Stimulated activated CD8-positive, alpha-beta memory T cell treated with anti-CD3 and anti-CD28 coated beads, Interleukin-12 subunit alpha, Interleukin-12 subunit beta, amount 100 ng/mL, for 1 hour (primary cell): ENCODE results near the gene RPS6KB2.
A peak's percentile ranks its signal among the peaks of the same experiment; 100 is the strongest.
"Not testable (repeated sequence)": the region's sequence is repeated elsewhere in the genome, so short reads cannot be mapped to it uniquely, and the experiment has no call there.

ENCODE experiments used
- DNase-seq: peaks from one replicate; pipeline ENCODE4 v3.0.0-alpha.2; 2020; ENCODE audit warnings: low read depth

Gene RPS6KB2

GRCh38 chr11:67466962-67467771, 38.9 kb downstream of the RPS6KB2 start:
- no peak for DNase-seq

GRCh38 chr11:67468056-67468455, 39.8 kb downstream of the RPS6KB2 start:
- no peak for DNase-seq

- DNase-seq = no peak
Measured at GRCh38 chr11:67468456-67468758, 40.1 kb downstream of the RPS6KB2 start.

DNA sequence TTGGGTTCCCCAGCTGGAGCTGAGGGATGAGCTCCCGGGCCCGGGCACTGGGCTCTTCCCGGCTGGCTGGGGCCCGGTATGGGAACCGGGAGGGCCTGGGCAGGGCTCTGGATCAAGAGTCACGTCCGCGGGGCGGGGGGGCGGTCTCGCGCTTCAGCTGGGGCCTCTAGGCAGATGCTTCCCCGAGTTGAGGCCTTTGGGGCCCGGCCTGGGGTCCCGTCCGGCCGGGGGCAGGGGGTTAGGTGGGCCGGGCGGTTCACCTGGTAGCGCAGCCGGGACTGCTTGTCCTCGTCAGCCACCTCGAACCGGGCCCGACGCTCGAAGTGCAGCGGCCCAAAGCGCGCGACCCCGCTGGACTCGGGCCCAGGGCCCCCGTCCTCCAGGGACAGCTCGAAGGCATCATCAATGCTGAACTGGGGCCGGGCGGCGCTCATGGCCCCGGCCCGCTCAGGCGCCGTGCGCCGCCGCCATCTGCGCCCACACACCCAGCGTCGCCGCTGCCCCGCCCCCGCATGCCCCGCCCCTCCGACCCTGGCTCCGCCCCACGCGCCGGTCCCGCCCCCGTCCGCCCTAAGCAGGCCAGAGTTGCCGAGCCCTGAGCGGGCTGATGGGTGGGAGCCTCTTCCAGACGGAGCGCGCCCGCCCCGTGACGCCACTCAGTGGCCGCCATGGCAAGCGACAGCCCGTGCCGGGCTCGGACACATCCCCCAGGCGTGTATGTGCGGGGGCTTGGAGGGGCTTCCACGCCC, 40.6 kb downstream of the RPS6KB2 start, which contains the start of gene TMEM134:
Gene TMEM134, minus strand, starts transcription at position 493 of the 749 bp plus-strand sequence. Its CDS starts 59 bp downstream, at position 434.
- DNase-seq = peak; percentile 86

- no peak for DNase-seq
Measured at GRCh38 chr11:67469508-67469811, 41.2 kb downstream of the RPS6KB2 start.

GRCh38 chr11:67470337-67471002, 42.2 kb downstream of the RPS6KB2 start:
- no peak for DNase-seq

GRCh38 chr11:67472882-67473281, 44.6 kb downstream of the RPS6KB2 start:
- no peak for DNase-seq

DNA sequence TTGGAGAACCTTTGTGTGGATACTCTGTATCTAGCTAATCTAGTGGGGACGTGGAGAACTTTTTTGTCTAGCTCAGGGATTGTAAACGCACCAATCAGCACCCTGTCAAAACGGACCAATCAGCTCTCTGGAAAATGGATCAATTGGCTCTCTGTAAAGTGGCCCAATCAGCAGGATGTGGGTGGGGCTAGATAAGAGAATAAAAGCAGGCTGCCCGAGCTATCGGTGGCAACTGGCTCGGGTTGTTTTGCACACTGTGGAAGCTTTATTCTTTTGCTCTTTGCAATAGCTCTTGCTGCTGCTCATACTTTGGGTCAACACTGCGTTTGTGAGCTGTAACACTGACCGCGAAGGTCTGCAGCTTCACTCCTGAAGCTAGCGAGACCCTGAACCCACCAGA, 48.4 kb downstream of the RPS6KB2 start:
- DNase-seq = not testable (repeated sequence)

- not testable (repeated sequence) for DNase-seq
Measured at GRCh38 chr11:67477344-67478050, 49.2 kb downstream of the RPS6KB2 start.

DNA sequence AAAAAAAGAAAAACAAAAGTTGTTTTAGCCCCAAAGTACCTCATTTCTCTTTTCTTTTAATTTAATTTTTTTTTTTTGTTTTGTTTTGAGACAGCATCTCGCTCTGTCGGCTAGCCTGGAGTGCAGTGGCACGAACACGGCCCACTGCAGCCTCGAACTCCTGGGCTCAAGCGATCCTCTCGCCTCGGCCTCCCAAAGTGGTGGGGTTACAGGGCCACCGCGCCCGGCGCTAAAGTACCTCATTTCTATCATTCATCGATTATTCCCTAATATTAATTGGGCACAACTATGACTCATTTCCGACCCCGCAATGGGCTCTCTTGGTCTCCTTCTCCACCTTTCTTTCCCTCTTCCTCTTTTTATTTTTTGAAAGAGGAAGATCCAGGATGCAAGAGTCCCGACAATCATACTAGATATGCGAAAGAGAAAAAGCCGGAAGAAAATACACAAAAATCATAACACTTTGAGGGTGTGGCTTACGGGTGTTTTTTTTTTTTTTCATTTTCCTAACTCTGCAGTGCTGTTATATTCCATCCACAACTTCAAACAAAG, 54.1 kb downstream of the RPS6KB2 start:
- DNase-seq = no peak

GRCh38 chr11:67482827-67483798, 54.8 kb downstream of the RPS6KB2 start, which contains the start of gene AIP:
TSS of gene AIP (plus strand) at chr11:67483026. CDS start at chr11:67483159, 133 bp downstream.
- peak; percentile 91 for DNase-seq

DNA sequence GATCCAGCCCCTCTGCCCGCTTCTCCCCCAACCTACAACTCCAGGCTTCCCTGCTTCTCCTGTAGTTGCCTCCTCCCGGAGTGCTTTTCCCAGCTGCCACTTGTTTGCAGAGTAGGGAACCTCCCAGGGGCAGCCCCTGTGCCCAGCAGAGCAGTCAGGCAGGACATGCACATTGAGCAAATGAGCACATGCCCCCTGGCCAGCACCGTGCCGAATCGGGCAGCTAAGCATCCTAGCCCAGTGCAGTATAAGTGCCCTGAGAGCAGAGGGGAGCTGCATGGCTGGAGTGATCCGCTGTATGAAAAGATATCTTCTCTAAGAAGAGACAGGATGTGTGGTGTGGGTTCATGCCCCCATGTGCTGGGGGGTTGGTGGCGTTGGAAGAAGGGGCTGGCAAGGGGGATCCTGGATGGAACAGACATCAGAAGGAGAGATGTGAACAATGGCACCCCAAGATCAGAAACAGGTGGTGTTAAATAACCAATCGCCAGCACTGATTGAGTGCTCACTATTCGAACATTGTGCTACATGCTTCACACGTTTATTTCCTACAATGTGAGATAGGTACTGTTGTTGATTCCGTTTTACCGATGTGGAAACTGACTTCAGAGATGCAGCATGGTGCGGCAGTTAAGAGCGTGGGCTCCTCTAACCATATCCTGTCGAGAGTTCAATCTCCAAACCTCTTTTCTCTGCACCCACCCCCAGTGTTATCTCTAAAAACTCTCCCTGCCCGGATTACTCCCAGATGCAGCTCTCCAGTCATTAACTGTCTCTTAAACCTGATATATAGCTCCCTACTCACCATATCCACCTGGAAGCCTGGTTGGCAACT, 55.8 kb downstream of the RPS6KB2 start:
- no peak for DNase-seq

DNA sequence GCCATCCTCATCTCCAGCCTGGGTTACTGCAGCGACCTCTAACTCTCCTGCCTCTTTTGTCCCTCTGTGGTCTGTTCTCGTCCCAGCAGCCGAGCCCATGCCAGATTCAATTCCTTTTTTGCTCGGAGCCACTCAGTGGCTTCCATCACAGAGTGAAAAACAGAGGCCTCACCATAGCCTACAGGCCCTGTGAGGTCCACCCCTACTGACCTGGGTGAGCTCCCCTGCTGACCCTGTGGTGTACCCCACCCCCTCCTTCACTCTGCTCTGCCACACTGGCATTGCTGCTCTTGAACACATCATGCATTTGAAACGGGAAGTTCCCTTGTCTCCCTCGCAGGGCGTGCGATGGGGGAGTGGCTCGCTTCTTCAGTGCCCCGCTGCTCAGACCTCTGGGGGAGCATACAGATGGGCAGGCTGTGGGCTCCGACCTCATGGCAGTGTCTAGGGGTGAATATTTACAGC, 56.6 kb downstream of the RPS6KB2 start:
- DNase-seq = no peak
